Heart left ventricle (tissue), 13 donors: Measurements from ENCODE around the gene CENPQ.

ENCODE experiments used
- POLR2A ChIP-seq, 2 donors: fragments of 450-650 bp; IDR thresholded peaks; one replicate each; pipeline ENCODE4 v1.6.1; 2017; ENCODE audit warnings: antibody characterized with exemption in 2 of 2, mild to moderate bottlenecking in 2 of 2, moderate library complexity in 2 of 2
- TF ChIP-seq, protein P1 (sequence below), 12 donors: fragments of 200-600 bp; sonication (generic) in 4 of 12; IDR thresholded peaks; one replicate each; pipeline versions ENCODE4 v1.5.0 to v1.8.0; 2018 to 2022; ENCODE audit warnings: antibody characterized with exemption in 12 of 12, mild to moderate bottlenecking in 5 of 12
- donor health status: ischemic (EF 13 %, LVEDD 7.1; RV severe dilation, severe dysfunction).
- donor health status: DM: no; HTN: yes; CAD: no.
- donor health status: DM: no; HTN: no; CAD: no.
- donor health status: ischemic (EF 25% LVEDD 6.9; RV normal size, moderate dysfunction).
- donor health status: ischemic (EF 25% LVEDD 5.7; RV mildly dilated, moderate dysfunction).
- donor health status: ischemic (EF 35%, LVEDD 5.7; RV mildly dilated, moderate dysfunction).
- donor health status: nonischemic (EF 11% LVEDD 7.7; RV severe dilation, severe dysfunction).
- donor health status: DM: yes; HTN: yes; CAD: no.
- donor health status: PGD.
- donor health status: ischemic (EF 29% LVEDD 5.4; RV normal size, mild dysfunction).
- donor health status: nonischemic (EF 23%, LVEDD 6.1; RV moderate dilation, normal function).

DNA sequence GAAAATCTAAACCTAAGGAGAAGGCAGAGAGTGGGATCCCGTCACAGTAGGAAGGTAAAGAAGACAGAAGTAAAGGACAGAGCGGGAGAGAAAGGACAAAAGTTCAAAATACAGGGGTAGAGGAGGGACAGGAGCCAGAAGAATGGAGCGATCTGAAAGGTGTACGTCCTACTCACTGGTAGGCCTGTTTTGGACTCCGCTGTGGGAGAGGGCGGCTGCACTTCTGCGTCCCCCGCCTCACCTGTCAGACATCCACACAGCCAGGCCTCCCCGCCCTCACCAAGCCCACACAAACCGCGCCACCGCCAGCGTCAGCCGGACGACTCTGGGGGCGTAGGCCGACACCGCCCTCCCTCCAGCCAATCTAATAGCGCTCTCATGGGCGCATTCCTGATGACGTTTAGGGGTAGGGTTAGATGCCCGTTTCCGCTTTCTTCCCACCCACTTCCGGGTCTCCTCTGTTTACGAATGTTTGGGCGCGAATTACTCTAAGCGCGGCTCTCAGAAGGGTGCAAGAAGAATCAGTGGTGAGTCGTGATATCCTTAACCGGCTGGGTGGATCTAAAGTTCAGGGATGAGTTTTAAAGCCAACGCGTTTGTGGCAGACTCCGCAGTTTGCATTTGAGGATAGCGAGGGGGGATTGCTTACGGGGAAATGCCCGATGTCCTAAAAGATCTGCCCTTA lies at the start of gene CENPQ, which contains the start of gene MMUT:
- TF ChIP-seq POLR2A (IDR thresholded peaks at IDR 0.05): peak; percentile 70 to 73
- TF ChIP-seq, protein P1, sequence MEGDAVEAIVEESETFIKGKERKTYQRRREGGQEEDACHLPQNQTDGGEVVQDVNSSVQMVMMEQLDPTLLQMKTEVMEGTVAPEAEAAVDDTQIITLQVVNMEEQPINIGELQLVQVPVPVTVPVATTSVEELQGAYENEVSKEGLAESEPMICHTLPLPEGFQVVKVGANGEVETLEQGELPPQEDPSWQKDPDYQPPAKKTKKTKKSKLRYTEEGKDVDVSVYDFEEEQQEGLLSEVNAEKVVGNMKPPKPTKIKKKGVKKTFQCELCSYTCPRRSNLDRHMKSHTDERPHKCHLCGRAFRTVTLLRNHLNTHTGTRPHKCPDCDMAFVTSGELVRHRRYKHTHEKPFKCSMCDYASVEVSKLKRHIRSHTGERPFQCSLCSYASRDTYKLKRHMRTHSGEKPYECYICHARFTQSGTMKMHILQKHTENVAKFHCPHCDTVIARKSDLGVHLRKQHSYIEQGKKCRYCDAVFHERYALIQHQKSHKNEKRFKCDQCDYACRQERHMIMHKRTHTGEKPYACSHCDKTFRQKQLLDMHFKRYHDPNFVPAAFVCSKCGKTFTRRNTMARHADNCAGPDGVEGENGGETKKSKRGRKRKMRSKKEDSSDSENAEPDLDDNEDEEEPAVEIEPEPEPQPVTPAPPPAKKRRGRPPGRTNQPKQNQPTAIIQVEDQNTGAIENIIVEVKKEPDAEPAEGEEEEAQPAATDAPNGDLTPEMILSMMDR (IDR thresholded peaks at IDR 0.05): no peak
